B cell (primary cell): Measurements from ENCODE around the gene AUTS2. TPM values are rescaled to one million over a fixed set of nuclear protein-coding genes. Genes with fewer than 3 reads are reported as not detected.

Source experiments
- ATAC-seq: fragments of 200-7000 bp; cut with Tn5 transposase; one replicate; pipeline ENCODE4 v1.10.0; 2021; ENCODE audit warnings: low read depth, mild to moderate bottlenecking, moderate number of reproducible peaks, moderate library complexity
- CTCF ChIA-PET: fragments of 350-600 bp; sonication (Branson Sonifier 250); formaldehyde crosslinking; loops from one replicate; lab custom pipeline; 2021; ENCODE audit warnings: antibody characterized with exemption, inconsistent platforms; lab: Charles Lee
- POLR2A ChIA-PET: fragments of 350-600 bp; sonication (Branson Sonifier 250); formaldehyde crosslinking; loops from one replicate; lab custom pipeline; 2021; ENCODE audit warnings: antibody characterized with exemption; lab: Charles Lee
- DNase-seq: peaks from one replicate; pipeline ENCODE4 v3.0.0; 2013
- H2AFZ ChIP-seq: 2 replicates; pipeline ENCODE4 v1.6.1; 2012; ENCODE audit warnings: mild to moderate bottlenecking, low read depth, low read length; ENCODE audit not compliant: insufficient read depth, poor library complexity, severe bottlenecking
- H3K27ac ChIP-seq, 2 donors: 1 replicate in 1 of 2; 2 replicates in 1 of 2; pipeline ENCODE4 v1.5.1; 2012 to 2013; ENCODE audit warnings: low read length in 2 of 2, mild to moderate bottlenecking in 2 of 2, moderate library complexity in 1 of 2
- H3K27me3 ChIP-seq, 4 experiments: fragments of 200-600 bp in 1 of 4; sonication (generic) in 1 of 4; replicated peaks in 1 of 4; 1 replicate in 2 of 4; 2 replicates in 2 of 4; pipeline versions ENCODE4 v1.6.1 to v1.7.0; 2013 to 2016; ENCODE audit warnings: low read length in 3 of 4, mild to moderate bottlenecking in 2 of 4, mixed read lengths in 1 of 4, moderate library complexity in 1 of 4; ENCODE audit not compliant: insufficient read depth in 4 of 4, control insufficient read depth in 3 of 4; ENCODE audit errors: control extremely low read depth in 1 of 4
- H3K36me3 ChIP-seq, 2 experiments: replicated peaks in 1 of 2; 1 replicate in 1 of 2; 2 replicates in 1 of 2; pipeline versions ENCODE4 v1.6.1 to v1.7.1; 2013; ENCODE audit warnings: low read length in 1 of 2; ENCODE audit not compliant: insufficient read depth in 2 of 2, control insufficient read depth in 1 of 2; ENCODE audit errors: control extremely low read depth in 1 of 2, extremely low read depth in 1 of 2
- H3K4me1 ChIP-seq, 2 donors: fragments of 200-600 bp in 1 of 2; sonication (generic) in 1 of 2; 1 replicate in 1 of 2; 2 replicates in 1 of 2; pipeline versions ENCODE4 v1.5.1 to v1.6.1; 2013 to 2017; ENCODE audit warnings: low read length in 2 of 2; ENCODE audit not compliant: control insufficient read depth in 2 of 2, insufficient read depth in 2 of 2
- H3K4me2 ChIP-seq: replicated peaks from 2 replicates; pipeline ENCODE3; 2012; ENCODE audit warnings: mild to moderate bottlenecking, low read depth, low read length; ENCODE audit not compliant: poor library complexity, severe bottlenecking
- H3K4me3 ChIP-seq, 5 experiments: fragments of 200-600 bp in 1 of 5; sonication (generic) in 1 of 5; 1 replicate in 3 of 5; 2 replicates in 2 of 5; pipeline versions ENCODE4 v1.5.1 to v1.7.0; 2011 to 2016; ENCODE audit warnings: low read length in 4 of 5, mild to moderate bottlenecking in 4 of 5, low read depth in 2 of 5, control low read depth in 1 of 5, moderate library complexity in 1 of 5; ENCODE audit not compliant: insufficient read depth in 1 of 5; ENCODE audit errors: control extremely low read depth in 1 of 5, extremely low read depth in 1 of 5
- H3K79me2 ChIP-seq: fragments of 200-600 bp; sonication (generic); one replicate; pipeline ENCODE4 v1.6.0; 2016; ENCODE audit warnings: low read length; ENCODE audit not compliant: control insufficient read depth, insufficient read depth
- H3K9ac ChIP-seq: fragments of 200-600 bp; sonication (generic); 2 replicates; pipeline ENCODE4 v1.6.1; 2017; ENCODE audit warnings: mild to moderate bottlenecking, low read length, moderate library complexity
- H3K9me3 ChIP-seq, 3 donors: one replicate each; pipeline versions ENCODE4 v1.6.1 to v1.7.1; 2013; ENCODE audit warnings: low read length in 2 of 3; ENCODE audit not compliant: control insufficient read depth in 2 of 3, insufficient read depth in 1 of 3; ENCODE audit errors: control extremely low read depth in 1 of 3
- H4K20me1 ChIP-seq: 2 replicates; pipeline ENCODE4 v1.6.0; 2012; ENCODE audit warnings: mild to moderate bottlenecking, low read length; ENCODE audit not compliant: insufficient read depth, control insufficient read depth, poor library complexity, severe bottlenecking
- H3K27ac Mint-ChIP-seq: one replicate; pipeline ENCODE4 v1.8.0; 2021; ENCODE audit warnings: mixed read lengths
- H3K27me3 Mint-ChIP-seq: one replicate; pipeline ENCODE4 v1.8.0; 2021; ENCODE audit warnings: mixed read lengths
- H3K4me1 Mint-ChIP-seq: one replicate; pipeline ENCODE4 v1.8.0; 2021; ENCODE audit warnings: mixed read lengths
- H3K4me3 Mint-ChIP-seq: one replicate; pipeline ENCODE4 v1.8.0; 2021; ENCODE audit warnings: mixed read lengths
- H3K9me3 Mint-ChIP-seq: one replicate; pipeline ENCODE4 v1.8.0; 2022; ENCODE audit warnings: mixed read lengths; ENCODE audit not compliant: insufficient read depth
- EZH2 ChIP-seq: IDR thresholded peaks from 2 replicates; pipeline ENCODE4 v1.6.1; 2012; ENCODE audit warnings: borderline replicate concordance, low read depth, mild to moderate bottlenecking, moderate library complexity, low read length; ENCODE audit not compliant: insufficient read depth, poor library complexity, severe bottlenecking
- WGBS: methylation state at CpG from one replicate; pipeline ENCODE4 v1.1.5; 2013; ENCODE audit warnings: missing lambda C conversion rate; ENCODE audit not compliant: insufficient coverage; 5-methylcytosine and 5-hydroxymethylcytosine counted together
- intact Hi-C: fragments of 100-400 bp; cut with micrococcal nuclease; formaldehyde crosslinking; loops from one replicate; pipeline ENCODE4 v1.10.0; 2022
- polyA plus RNA-seq: library from polyadenylated mRNA; depleted of rRNA; stranded (reverse); fragments of >200 nt; gene quantifications from 2 replicates; pipeline ENCODE4 v1.2.3, GENCODE V29; 2012
- total RNA-seq, 2 donors: library from RNA; stranded (reverse); fragments of 120-200 nt in 1 of 2; gene quantifications; 1 replicate in 1 of 2; 2 replicates in 1 of 2; pipeline versions ENCODE4 v1.2.3 to v1.2.4, GENCODE V29; 2013 to 2022
- TF ChIP-seq, protein P1 (sequence below): fragments of 200-600 bp; IDR thresholded peaks from one replicate; pipeline ENCODE4 v1.8.0; 2022; ENCODE audit warnings: antibody characterized with exemption, mild to moderate bottlenecking

AUTS2 gene
- total and polyA plus RNA-seq, 2 donors (not counting 1 experiment from before 2014, with no cell fraction given) = 22.3 to 35.0 TPM

DNA sequence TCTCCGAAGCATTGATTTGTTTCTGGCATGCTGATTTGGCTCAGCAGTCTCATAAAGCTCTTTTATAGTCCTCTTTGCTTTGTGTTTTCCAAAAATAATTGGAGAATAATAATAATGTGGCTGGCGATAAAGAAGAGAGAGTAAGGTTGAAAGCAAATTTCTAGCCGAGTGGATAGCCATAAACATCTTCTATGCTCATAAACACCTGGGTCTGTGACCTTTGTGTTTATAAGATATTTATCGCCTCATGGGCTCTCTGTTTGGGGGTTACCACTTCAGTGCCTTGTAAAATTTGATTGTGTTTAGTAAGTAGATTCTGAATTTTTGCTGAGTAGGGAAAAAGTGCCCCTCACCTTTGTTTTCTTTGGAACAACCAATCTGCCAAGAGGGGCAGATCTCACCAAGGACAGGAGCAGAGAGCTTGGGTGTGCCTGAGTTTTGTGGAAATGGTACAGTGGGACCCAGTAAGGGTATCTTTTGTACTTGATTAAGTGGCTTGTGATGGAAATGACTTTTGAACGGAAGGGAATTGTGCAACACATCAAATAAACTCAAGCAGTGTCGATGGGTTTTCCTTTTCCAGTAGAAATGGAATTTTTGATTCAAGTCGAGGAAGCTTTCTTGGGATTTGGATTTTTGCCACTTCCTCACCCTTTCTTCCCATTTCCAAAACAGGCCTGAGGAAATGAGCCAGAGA is 220.5 kb downstream of the AUTS2 start:
- H3K27ac ChIP-seq = no peak overlapping the region
- peaks cover 0 to 7% (median 0%) of the 10 kb centered on the region in 3 donors for H3K9me3 ChIP-seq
- intact Hi-C loops = no loop called here
- no peak for TF ChIP-seq EZH2
- TF ChIP-seq, protein P1, sequence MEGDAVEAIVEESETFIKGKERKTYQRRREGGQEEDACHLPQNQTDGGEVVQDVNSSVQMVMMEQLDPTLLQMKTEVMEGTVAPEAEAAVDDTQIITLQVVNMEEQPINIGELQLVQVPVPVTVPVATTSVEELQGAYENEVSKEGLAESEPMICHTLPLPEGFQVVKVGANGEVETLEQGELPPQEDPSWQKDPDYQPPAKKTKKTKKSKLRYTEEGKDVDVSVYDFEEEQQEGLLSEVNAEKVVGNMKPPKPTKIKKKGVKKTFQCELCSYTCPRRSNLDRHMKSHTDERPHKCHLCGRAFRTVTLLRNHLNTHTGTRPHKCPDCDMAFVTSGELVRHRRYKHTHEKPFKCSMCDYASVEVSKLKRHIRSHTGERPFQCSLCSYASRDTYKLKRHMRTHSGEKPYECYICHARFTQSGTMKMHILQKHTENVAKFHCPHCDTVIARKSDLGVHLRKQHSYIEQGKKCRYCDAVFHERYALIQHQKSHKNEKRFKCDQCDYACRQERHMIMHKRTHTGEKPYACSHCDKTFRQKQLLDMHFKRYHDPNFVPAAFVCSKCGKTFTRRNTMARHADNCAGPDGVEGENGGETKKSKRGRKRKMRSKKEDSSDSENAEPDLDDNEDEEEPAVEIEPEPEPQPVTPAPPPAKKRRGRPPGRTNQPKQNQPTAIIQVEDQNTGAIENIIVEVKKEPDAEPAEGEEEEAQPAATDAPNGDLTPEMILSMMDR = no peak
- POLR2A ChIA-PET = no interaction called here
- H2AFZ ChIP-seq = no peak overlapping the region
- CTCF ChIA-PET = interaction anchor here (0.5 to 1.1 kb wide), 2 partner anchors 9 to 20 kb away, joined by 4 to 6 read pairs; no protein-coding TSS in a partner anchor
- no peak for DNase-seq
- no CpG with 5 or more reads among the region's 7 CpGs for WGBS
- ATAC-seq = no peak
- no peak overlapping the region for H3K9ac ChIP-seq
- H3K27me3 ChIP-seq = no peaks in the 10 kb centered on the region
- Mint-ChIP-seq H3K27ac (no peak overlapping the region), H3K4me3 (no peak overlapping the region), H3K4me1 (peaks cover 22% of the 10 kb centered on the region), H3K9me3 (peaks cover 2% of the 10 kb centered on the region), H3K27me3 (no peaks in the 10 kb centered on the region)
- no peaks in the 10 kb centered on the region for H3K79me2 ChIP-seq
- no peaks in the 10 kb centered on the region for H3K36me3 ChIP-seq
- H3K4me1 ChIP-seq = peaks cover 13 to 15% of the 10 kb centered on the region in 2 donors
- H4K20me1 ChIP-seq = no peaks in the 10 kb centered on the region
- H3K4me3 ChIP-seq = no peak overlapping the region
- H3K4me2 ChIP-seq = no peak overlapping the region

DNA sequence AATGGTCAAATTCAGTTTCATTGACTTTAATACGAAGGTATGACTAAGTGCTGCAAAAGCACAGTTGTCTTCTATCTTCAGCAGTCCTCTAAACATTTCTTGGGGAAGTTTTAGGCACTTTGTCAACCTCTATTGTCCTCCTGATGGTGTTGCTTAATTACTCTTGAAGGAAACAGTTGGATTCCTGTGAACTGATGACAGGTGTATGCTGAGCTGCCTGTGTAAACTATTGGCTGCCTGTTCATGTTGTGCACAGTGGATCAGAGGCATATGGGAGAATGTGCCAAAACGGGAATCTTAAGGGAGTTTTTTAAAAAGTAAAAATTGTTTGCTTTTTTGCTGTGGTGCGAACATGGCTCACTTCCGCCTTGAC is 221.0 kb downstream of the AUTS2 start:
- no peak for TF ChIP-seq EZH2
- TF ChIP-seq, protein P1 = no peak
- H3K27me3 ChIP-seq = no peaks in the 10 kb centered on the region
- intact Hi-C loops = no loop called here
- H3K27ac ChIP-seq = no peak overlapping the region
- H2AFZ ChIP-seq = no peak overlapping the region
- H3K9ac ChIP-seq = no peak overlapping the region
- H3K79me2 ChIP-seq = no peaks in the 10 kb centered on the region
- POLR2A ChIA-PET = no interaction called here
- H3K9me3 Mint-ChIP-seq = peaks cover 2% of the 10 kb centered on the region
- no peaks in the 10 kb centered on the region for H3K36me3 ChIP-seq
- no peak overlapping the region for H3K27ac Mint-ChIP-seq
- no peak overlapping the region for H3K4me2 ChIP-seq
- H3K9me3 ChIP-seq = peaks cover 0 to 7% (median 0%) of the 10 kb centered on the region in 3 donors
- no peaks in the 10 kb centered on the region for H3K27me3 Mint-ChIP-seq
- peaks cover 24% of the 10 kb centered on the region for H3K4me1 Mint-ChIP-seq
- no peaks in the 10 kb centered on the region for H4K20me1 ChIP-seq
- CTCF ChIA-PET = no interaction called here
- ATAC-seq (no peak), DNase-seq (no peak)
- H3K4me1 ChIP-seq = peaks cover 15 to 17% of the 10 kb centered on the region in 2 donors
- H3K4me3 ChIP-seq = no peak overlapping the region
- WGBS = 96% methylated on average over 3 of the region's 4 CpGs
- H3K4me3 Mint-ChIP-seq = no peak overlapping the region
